Measurements from ENCODE around the gene PXDN.

The PXDN gene

DNA sequence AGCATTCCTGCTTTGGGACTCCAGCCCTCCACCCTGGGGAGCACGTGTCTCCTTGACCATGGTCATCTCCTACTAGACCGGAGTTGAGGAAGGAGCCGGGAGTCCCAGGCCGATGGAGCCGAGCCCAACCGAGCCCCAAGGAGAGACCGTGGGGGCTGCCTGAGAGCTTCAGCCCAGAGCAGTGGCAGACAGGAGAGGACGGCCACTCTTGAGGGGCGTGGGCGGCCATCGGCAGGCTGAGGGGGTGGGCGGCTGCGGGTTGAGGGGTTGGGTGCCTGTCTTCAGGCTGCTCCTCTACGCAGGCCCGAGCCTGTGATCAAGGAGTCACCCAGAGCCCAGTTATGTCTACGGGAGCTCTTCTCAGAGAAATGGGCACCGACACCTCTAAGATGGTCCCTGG is 158.7 kb downstream of the PXDN start:
- H3K4me3 ChIP-seq (ENCODE audit: low read depth, low read length) = no peak overlapping the region
- in situ Hi-C loops (cut with HindIII; ENCODE audit: low sequenced_read_pairs) = no loop called here
- no peak for DNase-seq (ENCODE audit: low read depth, low spot score)
- no peak for TF ChIP-seq CTCF (IDR thresholded peaks at IDR 0.05; ENCODE audit: low read depth, low read length)

GRCh38 chr2:1584691-1585485 is 159.4 kb downstream of the PXDN start:
- in situ Hi-C loops (cut with HindIII; ENCODE audit: low sequenced_read_pairs) = no loop called here
- DNase-seq (ENCODE audit: low read depth, low spot score) = no peak
- no peak overlapping the region for H3K4me3 ChIP-seq (ENCODE audit: low read depth, low read length)
- TF ChIP-seq CTCF (IDR thresholded peaks at IDR 0.05; ENCODE audit: low read depth, low read length) = peak; percentile 39

DNA sequence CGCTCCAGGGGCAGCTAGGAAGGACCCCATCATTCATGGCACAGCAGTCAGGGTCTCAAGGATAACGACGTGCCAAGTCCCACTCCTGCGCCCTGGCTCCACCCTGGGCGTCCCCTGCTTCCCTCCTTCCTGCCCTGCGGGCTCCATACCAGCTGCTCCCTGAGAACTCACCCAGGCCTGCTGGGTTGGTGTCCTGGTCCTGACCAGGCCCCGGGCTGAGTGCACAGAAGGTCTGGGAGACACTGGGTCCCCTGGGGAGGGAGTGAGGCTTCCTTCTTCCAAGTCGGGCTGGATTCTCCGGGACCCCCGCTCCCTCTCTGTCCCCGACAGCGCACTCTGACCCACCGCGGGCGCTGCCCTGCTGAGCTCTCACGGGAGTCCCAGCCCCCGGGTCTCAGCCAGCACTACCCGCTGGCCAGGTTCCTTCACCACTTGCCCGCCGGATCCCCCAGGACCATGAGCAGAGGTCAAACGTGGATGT is 160.2 kb downstream of the PXDN start:
- no peak overlapping the region for H3K4me3 ChIP-seq (ENCODE audit: low read depth, low read length)
- no peak for DNase-seq (ENCODE audit: low read depth, low spot score)
- TF ChIP-seq CTCF (IDR thresholded peaks at IDR 0.05; ENCODE audit: low read depth, low read length) = no peak
- in situ Hi-C loops (cut with HindIII; ENCODE audit: low sequenced_read_pairs) = no loop called here

- TF ChIP-seq CTCF (IDR thresholded peaks at IDR 0.05; ENCODE audit: low read depth, low read length) = no peak
- H3K4me3 ChIP-seq (ENCODE audit: low read depth, low read length) = no peak overlapping the region
- in situ Hi-C loops (cut with HindIII; ENCODE audit: low sequenced_read_pairs) = no loop called here
- DNase-seq (ENCODE audit: low read depth, low spot score) = no peak
Observed at GRCh38 chr2:1582891-1583341, 161.4 kb downstream of the PXDN start.

DNA sequence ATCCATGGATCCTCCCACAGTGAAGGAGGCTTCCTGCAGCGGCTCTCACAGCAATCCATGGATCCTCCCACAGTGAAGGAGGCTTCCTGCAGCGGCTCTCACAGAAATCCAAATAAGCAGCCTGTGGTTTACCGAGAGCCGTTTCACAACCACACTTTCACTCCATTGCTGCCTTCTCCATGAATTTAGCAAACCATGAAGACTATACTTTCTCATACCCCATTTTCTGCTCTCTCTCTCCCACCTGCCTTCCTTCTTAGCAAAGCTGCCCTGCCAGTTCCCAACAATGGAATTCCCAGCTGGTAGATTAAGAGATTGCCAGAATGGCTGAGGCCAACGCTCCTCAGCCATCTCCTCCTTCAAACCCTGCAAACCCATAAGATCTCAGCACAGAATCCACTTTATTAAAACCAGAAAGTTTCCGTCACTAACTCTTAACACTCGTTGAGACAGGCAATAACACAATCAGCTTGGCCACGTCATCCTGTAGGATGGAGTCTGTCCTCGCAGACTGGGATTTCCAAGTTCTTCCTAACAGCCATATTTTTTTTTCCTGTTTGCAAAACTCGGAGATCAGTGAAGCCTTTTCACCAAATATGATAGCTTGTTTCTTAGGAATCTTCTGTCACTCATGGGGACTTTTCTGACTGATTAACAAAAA is 162.2 kb downstream of the PXDN start:
- no peak for TF ChIP-seq CTCF (IDR thresholded peaks at IDR 0.05; ENCODE audit: low read depth, low read length)
- H3K4me3 ChIP-seq (ENCODE audit: low read depth, low read length) = no peak overlapping the region
- in situ Hi-C loops (cut with HindIII; ENCODE audit: low sequenced_read_pairs) = no loop called here
- no peak for DNase-seq (ENCODE audit: low read depth, low spot score)
